Raji (cell line): Measurements from ENCODE around the gene MROH7.

ENCODE experiments used
- POLR2A ChIP-seq: IDR thresholded peaks from 2 replicates; pipeline ENCODE4 v1.6.1; 2011; ENCODE audit warnings: low read depth, low read length, control low read depth; ENCODE audit not compliant: insufficient read depth

MROH7 gene

DNA sequence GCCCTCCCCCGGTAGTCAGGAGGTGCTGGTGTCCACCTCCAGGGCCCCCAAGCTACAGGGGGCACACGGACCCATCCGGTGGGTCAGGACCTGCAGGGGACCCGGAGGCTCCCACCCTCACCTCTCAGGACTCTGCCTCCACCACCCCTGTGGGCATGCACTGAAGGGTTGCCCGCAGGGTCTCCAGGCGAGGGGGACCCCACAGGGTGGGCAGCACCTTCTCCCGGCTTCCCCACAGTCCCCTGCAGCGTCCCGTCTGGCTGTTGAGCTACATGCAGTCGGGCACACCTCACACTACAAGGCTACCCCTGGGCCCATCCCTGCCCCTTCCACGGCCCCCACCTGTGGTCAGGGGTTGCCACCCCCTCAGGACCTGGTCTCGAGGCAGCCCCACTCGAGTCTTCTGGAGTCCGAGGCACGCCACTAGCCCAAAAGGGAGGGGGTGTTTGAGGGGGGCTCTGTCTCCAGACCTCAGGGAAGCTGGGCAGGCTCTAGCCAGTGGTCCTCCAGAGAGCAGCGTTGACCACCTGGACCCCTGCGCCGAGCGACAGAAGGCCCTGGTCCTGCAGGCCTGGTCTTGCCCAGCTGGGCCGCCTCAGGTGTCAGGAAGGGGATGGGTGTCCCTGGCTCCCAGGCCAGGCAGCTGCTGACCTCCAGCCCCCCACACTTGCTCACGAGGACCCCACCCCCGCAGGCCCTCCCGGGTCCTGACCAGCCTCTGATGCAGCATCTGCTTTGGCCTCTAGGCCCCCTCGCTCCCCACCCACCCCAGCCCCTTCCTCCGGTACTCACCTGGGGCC, 113.1 kb downstream of the MROH7 start:
- no peak for TF ChIP-seq POLR2A

GRCh38 chr1:54757833-54758232, 116.2 kb downstream of the MROH7 start:
- TF ChIP-seq POLR2A, result no peak

- TF ChIP-seq POLR2A, result no peak
Observed at GRCh38 chr1:54758678-54759348, 117.2 kb downstream of the MROH7 start.
